DLD1 (cell line): ENCODE data around the gene KBTBD3.
"Not testable (repeated sequence)": the region's sequence is repeated elsewhere in the genome, so short reads cannot be mapped to it uniquely, and the experiment has no call there.

ENCODE experiments used
- in situ Hi-C: cut with HindIII; loops from 2 replicates; pipeline ENCODE4 v1.10.0; 2017; ENCODE audit warnings: low sequenced_read_pairs

Gene KBTBD3

DNA sequence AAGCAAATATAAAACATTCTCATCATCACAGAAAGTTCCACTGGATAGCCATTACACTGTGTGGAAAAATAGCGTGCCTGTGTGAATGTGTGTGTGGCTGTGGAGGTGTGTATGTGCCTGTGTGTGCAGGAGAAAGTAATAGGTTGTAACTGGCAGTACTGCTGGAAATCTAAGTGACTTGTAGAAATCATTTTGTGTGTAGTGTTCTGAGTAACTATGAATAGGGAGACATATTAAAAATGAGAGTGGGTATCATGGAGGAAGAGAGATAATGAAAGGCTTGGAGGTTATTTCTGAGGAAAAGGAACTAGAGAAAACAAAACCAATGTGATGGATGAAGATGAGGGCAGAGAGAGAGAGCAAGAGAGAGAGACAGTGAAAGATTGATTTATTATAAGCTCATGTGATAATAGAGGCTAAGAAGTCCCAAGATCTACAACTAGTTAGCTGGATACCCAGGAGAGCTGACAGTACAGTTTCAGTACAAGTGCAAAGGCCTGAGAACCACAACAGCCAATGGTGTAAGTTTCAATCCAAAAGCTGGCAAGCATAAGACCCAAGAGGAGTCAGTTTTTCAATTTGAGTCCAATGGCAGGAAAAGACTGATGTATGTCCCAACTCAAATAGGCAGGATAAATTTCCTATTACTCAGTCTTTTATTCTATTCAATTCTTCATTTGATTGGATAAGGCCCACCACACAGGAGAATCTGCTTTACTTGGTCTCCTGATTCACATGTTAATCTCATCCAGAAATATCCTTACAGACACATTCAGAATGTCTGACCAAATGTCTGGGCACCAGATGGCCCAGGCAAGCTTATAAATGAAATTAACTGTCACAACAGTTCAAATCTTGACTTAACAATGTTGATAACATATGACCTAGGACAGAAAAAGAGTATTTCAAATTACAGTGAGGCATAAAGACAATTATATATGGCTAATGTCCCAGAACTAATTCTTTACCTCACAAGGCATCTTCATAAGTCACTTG lies 14.9 kb downstream of the KBTBD3 start:
- in situ Hi-C loops: no loop called here

GRCh38 chr11:106061249-106061784 lies 15.8 kb downstream of the KBTBD3 start:
- in situ Hi-C loops: no loop called here

GRCh38 chr11:106059617-106060016 lies 17.5 kb downstream of the KBTBD3 start:
- in situ Hi-C loops: no loop called here

DNA sequence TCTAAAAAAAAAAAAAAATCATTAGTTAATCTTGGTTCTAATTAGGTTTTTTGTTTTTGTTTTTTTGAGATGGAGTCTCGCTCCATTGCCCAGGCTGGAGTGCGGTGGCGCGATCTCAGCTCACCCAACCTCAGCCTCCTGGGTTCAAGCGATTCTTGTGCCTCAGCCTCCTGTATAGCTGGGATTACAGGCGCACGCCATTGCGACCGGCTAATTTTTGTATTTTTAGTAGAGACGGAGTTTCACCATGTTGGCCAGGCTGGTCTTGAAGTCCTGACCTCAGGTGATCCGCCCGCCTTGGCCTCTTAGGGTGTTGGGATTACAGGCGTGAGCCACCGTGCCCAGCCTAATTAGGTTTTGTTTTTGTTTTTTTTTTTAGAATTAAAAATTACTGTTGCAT lies 18.8 kb downstream of the KBTBD3 start:
- in situ Hi-C loops: not testable (repeated sequence)

GRCh38 chr11:106051103-106051502 lies 26.0 kb downstream of the KBTBD3 start:
- in situ Hi-C loops: no loop called here

- in situ Hi-C loops: no loop called here
Observed at GRCh38 chr11:106049727-106050476, 27.2 kb downstream of the KBTBD3 start.

- in situ Hi-C loops: no loop called here
Observed at GRCh38 chr11:106047631-106048030, 29.5 kb downstream of the KBTBD3 start.

DNA sequence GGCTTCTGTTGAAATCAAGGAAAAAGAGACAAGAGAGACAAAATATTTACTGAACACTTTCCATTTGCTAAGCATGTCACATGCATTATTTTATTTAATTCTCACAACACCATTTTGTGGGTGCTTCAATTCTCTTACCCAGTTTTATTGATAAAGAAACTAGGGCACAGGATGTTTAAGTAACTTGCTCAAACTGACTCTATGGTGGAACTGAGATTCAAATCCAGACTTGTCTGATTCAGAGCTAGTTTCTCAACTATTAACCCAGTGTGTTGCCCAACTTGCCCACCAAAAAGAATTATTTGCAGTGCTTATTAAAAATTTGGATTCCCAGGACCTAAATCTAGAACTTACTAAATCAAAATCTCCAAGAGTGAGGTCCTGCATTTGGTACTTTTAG lies 33.6 kb downstream of the KBTBD3 start:
- in situ Hi-C loops: no loop called here

DNA sequence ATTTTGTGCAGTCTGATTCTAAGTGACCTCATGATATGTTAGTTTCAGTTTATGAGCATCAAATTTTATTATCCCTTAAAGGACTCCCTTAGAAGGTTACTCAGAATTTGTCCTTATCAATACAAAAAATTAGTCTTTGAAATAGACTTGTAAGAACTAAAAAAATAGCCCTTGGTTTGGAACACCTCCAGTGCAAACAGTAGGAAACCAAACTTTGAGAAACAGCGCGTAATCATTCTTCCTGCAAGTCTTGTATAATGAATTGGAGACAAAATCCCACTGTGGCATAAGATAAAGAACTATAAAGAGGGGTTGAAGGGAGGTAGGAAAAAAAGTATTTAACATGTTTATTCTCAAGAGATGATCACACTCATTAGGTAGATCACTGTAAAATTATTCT lies 44.3 kb downstream of the KBTBD3 start:
- in situ Hi-C loops: no loop called here

DNA sequence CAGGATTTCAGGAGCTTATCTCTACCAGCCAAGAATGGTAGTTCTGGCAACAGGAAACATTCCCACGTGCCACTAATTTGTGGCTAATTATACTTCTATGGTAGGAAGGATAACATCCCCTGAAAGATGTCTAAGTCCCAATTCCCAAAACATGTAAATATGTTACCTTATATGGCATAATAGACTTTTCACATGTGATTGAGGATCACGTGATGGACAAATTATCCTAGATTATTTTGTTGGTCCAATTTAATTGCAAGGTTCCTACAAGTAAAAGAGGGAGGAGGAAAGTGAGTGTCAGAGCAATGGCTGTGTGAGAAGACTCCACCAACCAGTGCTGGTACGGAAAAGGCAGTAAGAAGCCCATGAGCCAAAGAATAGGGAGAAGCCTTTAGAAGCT lies 45.2 kb downstream of the KBTBD3 start:
- in situ Hi-C loops: no loop called here

GRCh38 chr11:106031202-106031810 lies 45.8 kb downstream of the KBTBD3 start:
- in situ Hi-C loops: no loop called here

- in situ Hi-C loops: no loop called here
Observed at GRCh38 chr11:106030609-106031008, 46.5 kb downstream of the KBTBD3 start.

DNA sequence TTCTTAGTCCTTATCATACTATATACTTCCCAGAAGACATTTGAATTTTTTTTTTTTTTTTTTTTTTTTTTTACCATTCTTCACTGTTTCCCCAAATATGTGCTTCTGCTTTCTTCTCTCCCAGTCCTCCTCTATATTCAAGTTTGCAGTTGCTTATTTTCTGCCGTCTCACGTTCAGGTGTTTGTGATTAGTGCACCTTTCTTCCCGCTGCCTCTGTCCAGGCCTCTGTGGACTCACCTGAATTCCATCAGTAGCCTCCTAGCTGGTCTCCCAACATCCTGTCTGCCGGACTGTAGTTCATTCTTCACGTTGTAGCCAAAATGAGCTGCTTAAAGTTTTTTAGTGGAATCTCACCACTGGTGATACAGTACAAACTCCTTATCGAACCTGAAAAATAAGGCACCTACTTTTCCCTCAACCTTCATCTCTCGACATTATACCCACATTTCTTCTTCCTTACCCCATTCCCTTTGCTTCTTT lies 54.3 kb downstream of the KBTBD3 start:
- in situ Hi-C loops: no loop called here

DNA sequence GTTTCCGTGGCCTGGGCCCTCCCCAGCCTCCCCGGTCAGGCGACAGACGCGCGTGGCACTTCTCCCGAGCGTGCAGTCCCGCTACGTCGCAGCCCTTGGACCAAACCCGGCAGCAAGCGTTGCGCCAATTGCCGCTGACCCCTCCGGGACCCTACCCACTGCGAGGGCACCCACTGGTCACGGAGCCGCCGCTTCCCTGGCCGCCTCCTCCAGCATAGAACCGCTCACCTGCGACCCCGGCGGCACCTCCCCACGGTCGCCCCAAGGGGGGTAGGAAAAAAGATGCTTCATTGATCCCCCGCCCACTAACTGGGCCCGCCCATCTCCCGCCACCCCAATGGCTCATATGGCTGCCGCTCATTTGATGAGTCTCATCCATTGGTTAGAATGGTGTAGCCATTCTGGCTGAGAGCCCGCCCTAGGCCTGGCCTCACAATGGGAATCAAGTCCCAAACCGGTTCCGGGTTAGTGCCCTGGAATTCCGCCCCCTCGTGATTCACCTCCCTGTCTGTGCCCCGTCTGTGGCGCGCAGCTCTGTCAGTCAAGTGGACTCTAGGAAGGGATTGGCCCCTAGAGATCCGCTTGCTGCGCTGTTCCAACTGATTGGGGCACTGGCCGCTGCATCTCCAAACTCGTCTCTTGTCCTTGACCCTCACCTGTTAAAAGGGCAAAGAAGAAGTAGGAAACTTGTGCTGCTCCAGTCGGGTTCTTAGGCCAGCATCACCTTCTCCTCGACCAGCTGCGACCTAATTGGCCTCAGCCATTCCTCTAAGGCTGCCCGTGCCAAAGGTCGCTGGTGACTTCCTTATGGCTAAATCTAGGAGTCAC lies 55.0 kb downstream of the KBTBD3 start, which contains the start of gene MSANTD4:
TSS of gene MSANTD4 (minus strand) at position 274 of the 828 bp plus-strand sequence. CDS start 11,323 bp downstream, outside the sequence.
- in situ Hi-C loops: no loop called here

DNA sequence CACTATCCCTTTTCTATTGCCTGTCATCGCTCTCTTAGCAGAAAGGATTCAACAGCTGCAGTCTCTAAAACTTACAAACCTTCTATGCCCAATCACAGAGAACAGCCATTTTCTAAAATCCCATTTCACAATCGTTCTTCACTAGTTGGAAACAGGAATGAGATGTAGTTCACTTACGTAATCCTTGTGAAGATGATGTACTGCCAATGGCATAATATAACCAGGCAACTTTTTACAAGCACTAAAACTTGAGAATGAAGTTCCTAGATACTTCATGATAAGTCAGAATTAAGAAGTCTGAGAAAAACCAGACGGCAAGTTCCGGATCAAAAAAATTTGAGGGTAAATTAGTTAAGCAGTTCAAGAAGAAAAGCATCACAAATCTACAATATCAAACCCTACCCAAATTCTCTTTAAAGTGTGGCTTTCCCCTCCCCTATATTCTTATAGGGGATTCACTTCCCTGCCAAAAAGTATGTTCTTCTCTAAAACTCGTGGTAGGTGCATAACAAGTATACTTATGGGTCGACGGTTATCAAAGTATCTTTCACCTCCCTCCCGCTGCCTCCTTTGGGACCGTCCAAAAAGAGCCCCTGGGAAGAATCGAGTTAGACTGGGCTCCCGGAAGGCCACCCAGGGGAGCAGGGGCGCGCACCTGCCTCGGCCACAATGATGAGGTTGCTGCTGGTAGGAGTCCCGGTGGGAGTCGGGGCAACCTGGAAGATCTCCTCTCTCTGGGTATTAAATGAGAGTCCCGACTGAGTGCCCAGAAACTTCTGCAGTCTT lies 55.8 kb downstream of the KBTBD3 start:
- in situ Hi-C loops: no loop called here

- in situ Hi-C loops: no loop called here
Observed at GRCh38 chr11:106017093-106017492, 60.1 kb downstream of the KBTBD3 start.

GRCh38 chr11:106015066-106015465 lies 62.1 kb downstream of the KBTBD3 start:
- in situ Hi-C loops: no loop called here

- in situ Hi-C loops: no loop called here
Observed at GRCh38 chr11:106014620-106015019, 62.5 kb downstream of the KBTBD3 start.

DNA sequence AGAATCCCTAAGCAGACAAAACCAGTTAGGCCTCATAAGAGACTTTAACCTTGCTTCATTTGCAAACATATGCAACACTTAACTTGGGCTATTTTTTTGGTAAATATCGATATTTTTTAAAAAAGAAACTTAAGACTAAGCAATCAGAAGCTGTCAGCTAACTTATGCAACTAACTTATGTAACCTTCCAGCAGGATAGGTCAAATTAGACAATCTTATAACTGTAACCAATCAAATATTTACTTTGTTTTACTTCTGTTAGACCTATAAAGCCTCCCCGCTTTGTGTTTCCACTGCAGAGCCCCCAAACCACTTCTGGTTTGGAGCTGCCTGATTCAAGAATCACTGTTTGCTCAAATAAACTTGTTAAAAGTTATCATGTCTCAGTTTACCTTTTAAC lies 63.1 kb downstream of the KBTBD3 start:
- in situ Hi-C loops: no loop called here
